Measurements from ENCODE around the gene SPATC1L.

- TF ChIP-seq POLR2AphosphoS5 (IDR thresholded peaks at IDR 0.05) (no peak), CTCF (IDR thresholded peaks at IDR 0.05) (no peak)
These were observed 20.9 kb upstream of the SPATC1L start for GRCh38 chr21:46205166-46205565.
